GM12874 (cell line): Measurements from ENCODE around the gene MAN1A1.

Source experiments
- TF ChIP-seq, protein P1 (sequence below): IDR thresholded peaks from 2 replicates; pipeline ENCODE4 v1.5.1; 2011; ENCODE audit warnings: low read depth, mild to moderate bottlenecking, control low read depth, low read length, moderate library complexity; ENCODE audit not compliant: insufficient read depth

The MAN1A1 gene

DNA sequence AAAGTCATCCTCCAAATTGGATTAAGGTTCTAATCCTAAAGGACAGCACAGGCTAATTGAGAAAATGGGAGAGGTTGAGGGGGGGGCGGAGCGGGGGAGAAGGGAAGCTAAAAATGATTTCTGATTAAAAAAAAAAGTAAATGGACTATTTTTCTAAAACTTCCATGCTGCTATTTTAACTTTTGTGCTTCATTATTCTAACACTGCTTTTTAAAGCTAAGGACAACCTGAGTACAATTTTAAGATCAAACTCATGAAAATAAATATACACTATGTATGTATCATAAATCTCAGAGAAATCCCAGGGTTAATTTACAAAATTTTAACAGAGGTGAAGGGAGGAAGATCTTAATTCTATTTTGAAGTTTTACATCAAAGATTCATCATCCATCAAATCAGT, 4.4 kb downstream of the MAN1A1 start:
- TF ChIP-seq, protein P1, sequence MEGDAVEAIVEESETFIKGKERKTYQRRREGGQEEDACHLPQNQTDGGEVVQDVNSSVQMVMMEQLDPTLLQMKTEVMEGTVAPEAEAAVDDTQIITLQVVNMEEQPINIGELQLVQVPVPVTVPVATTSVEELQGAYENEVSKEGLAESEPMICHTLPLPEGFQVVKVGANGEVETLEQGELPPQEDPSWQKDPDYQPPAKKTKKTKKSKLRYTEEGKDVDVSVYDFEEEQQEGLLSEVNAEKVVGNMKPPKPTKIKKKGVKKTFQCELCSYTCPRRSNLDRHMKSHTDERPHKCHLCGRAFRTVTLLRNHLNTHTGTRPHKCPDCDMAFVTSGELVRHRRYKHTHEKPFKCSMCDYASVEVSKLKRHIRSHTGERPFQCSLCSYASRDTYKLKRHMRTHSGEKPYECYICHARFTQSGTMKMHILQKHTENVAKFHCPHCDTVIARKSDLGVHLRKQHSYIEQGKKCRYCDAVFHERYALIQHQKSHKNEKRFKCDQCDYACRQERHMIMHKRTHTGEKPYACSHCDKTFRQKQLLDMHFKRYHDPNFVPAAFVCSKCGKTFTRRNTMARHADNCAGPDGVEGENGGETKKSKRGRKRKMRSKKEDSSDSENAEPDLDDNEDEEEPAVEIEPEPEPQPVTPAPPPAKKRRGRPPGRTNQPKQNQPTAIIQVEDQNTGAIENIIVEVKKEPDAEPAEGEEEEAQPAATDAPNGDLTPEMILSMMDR = no peak

DNA sequence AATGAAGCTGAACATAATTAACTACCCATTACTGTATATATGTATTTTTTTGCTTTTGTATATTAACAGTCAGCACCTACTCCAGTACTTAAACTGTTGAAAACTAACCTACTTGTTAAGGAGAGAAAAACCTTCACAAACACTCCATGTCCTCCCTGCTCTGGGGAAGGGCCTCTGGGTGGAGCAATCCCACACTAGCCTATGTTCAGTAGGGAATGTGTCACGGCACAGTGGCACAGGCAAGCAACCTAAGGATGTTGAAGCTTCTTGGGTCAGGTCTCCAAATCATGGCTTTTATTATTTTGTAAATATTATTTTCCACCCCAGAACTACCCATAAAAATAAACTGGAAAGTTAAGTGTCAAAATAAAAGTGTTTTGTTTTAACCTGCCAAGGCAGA, 5.3 kb downstream of the MAN1A1 start:
- TF ChIP-seq, protein P1 = no peak

DNA sequence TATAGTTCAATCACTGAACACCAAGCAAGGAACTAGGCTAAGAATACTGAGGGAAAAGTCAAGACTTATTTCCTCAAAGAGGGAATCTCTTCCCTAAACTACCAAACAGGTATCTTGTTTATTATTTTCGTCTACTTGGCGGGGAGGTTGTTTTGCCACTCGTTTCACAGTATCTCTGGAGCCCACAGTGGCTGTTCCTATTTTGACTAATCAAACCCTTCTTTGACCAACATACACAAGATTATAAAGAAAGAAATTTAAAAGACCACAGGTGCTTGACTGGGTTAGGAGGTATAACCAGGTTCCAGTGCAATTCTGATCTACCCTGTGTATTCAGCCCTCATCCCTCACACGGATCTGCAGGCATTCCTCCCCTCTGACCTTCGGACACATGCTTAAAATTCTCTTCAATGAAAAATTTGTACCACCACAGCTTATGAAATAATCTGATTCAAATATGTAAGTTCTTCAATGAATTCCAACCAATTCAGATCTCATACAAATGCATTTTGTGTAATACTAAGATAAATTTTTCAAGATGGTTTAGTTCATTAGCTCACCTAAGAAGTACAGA, 5.9 kb downstream of the MAN1A1 start:
- TF ChIP-seq, protein P1 = no peak

DNA sequence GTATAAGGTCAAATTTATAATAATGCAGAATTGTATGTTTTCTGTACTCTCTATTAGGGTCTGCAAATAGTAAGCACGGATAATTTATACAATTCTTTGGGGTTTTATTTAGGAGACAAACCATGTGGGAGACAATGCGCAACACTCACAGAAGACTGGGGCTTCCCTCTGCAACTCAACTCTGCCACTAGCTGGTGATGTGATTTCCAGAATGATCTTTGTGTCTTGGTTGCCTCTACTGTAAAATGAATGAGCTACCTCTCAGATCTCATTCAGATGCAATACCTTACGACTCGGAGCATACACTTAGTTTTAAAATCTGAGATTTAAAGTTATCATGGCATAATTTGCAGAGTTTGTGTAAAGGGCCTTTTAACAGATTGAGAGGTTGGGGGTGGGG, 6.4 kb downstream of the MAN1A1 start:
- TF ChIP-seq, protein P1 = no peak

DNA sequence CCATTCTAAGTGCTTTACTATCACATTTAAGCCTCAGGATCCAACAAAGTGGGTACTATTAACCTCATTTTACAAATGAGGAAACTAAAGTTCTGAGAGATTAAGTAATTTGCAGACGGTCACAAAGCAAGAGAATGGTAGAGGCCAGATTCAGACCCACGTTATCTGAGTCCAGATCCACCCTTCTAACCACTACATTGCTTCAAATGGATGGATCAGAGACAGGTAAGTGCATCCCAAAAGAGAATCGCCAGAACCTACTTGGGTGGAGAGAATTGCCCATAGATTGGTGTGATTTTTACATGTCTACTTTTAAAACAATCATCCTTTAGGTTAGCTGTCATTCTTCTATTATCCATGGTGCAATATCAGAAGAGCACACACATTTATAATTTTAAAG, 7.1 kb downstream of the MAN1A1 start:
- TF ChIP-seq, protein P1 = no peak

DNA sequence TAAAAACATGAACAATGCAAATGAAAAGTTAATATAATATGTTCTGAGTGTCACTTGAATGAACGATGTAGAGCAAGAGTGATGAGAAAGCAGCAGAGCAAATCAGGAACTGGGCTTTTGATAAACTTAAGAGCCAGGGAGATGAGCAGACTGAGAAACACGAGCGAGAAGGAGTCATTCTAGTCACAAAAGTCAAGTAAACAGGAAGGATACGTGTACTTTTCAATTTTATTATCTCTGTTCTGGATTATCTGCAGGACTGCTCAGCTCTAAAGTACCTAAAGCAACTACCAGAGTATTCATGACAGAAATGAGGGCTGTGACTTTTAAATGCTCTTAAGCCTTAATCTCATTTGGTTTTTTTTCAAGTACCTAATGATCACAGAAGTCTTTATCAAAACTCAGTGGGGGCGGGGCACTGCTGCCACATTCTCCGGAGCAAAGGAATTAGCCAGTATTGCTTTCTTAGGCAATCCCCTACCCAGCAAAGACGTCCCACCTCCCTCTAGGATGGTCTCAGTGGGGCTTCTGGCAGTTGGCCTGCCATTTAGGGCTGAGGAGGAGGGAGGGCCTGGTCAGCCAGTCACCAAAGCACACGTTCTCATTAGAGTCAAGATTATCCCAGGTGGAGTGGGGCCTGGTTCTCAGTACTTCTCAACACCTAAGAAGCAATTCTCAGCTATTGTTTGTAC, 8.6 kb downstream of the MAN1A1 start:
- TF ChIP-seq, protein P1 = no peak

DNA sequence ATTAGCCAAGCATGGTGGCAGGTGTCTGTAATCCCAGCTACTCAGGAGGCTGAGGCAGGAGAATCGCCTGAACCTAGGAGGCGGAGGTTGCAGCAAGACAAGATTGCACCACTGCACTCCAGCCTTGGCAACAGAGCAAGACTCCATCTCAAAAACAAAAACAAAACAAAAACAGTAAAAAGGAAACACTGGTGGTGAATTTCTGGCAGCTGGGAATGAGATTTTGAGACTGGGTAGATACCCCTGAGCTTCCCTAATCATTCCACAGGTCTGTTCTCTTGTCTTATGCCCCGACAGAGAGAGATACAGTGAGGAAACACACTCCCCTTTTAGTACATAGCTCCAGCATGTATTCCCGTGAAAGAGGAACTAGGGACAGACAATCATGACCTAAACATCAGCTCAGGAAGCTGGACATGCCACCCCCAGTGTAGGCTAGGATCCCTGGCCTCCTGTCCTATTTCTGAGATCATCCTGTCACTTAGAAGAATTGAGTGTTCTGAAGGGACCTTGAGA, 9.6 kb downstream of the MAN1A1 start:
- TF ChIP-seq, protein P1 = no peak
